NOMO-1 treated with DMSO at 0.1 percent for 48 hours (cell line): ENCODE data around the gene TBCC.

ENCODE experiments used
- DNase-seq: peaks from one replicate; lab custom pipeline; 2025; ENCODE audit not compliant: unreplicated experiment; lab: John Stamatoyannopoulos, UW

The TBCC gene

GRCh38 chr6:42697268-42697655, 48.6 kb downstream of the TBCC start:
- DNase-seq: no peak

- DNase-seq: no peak
Measured at GRCh38 chr6:42696526-42697267, 49.2 kb downstream of the TBCC start.

DNA sequence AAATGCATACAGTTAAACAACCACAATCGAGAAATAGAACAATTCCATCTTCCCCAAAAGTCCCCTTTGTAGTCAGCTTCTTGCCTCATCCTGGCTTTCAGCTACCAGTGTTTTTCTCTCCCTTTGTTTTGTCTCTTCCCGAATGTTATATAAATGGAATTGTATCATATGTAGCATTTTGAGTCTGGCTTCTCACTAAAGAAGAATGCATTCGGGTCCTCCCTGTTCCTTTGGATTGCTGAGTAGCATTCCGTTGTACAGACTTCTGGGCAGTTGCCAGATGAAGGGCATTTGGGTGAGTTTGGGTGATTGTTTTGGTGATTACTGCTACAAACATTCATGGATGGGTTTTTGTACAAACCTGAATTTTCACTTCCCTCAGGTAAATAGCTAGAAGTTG, 51.3 kb downstream of the TBCC start:
- no peak for DNase-seq
